WTC11 (cell line): ENCODE measurements around the gene LINS1. TPM values are rescaled to one million over a fixed set of nuclear protein-coding genes. Genes with fewer than 3 reads are reported as not detected.

Experiments used
- ATAC-seq: fragments of 200-7000 bp; cut with Tn5 transposase; 2 replicates; pipeline ENCODE4 v1.10.0; 2021; ENCODE audit warnings: mild to moderate bottlenecking, moderate library complexity
- CTCF ChIA-PET: fragments of 300-600 bp; sonication (Branson Sonifier 250); formaldehyde crosslinking; loops from one replicate; lab custom pipeline; 2021; ENCODE audit warnings: antibody characterized with exemption; lab: Charles Lee
- POLR2A ChIA-PET: fragments of 350-600 bp; sonication (Branson Sonifier 250); formaldehyde crosslinking; loops from one replicate; lab custom pipeline; 2021; ENCODE audit warnings: antibody characterized with exemption; lab: Charles Lee
- DNase-seq: peaks from one replicate; pipeline ENCODE4 v3.0.0; 2021; ENCODE audit warnings: low spot score
- H3K27ac Mint-ChIP-seq: 2 replicates; pipeline ENCODE4 v1.8.0; 2021; ENCODE audit warnings: mixed read lengths
- H3K27me3 Mint-ChIP-seq: 2 replicates; pipeline ENCODE4 v1.8.0; 2021; ENCODE audit warnings: low read depth, mild to moderate bottlenecking, moderate library complexity, mixed read lengths
- H3K36me3 Mint-ChIP-seq: 2 replicates; pipeline ENCODE4 v1.8.0; 2021; ENCODE audit warnings: mixed read lengths
- H3K4me1 Mint-ChIP-seq: 2 replicates; pipeline ENCODE4 v1.8.0; 2022; ENCODE audit warnings: mixed read lengths
- H3K4me3 Mint-ChIP-seq: 2 replicates; pipeline ENCODE4 v1.8.0; 2021; ENCODE audit warnings: mild to moderate bottlenecking, moderate library complexity, mixed read lengths
- H3K9me3 Mint-ChIP-seq: 2 replicates; pipeline ENCODE4 v1.8.0; 2021; ENCODE audit warnings: mixed read lengths
- ATF1 ChIP-seq: sonication (generic); formaldehyde crosslinking; IDR thresholded peaks from 2 replicates; pipeline ENCODE4 v1.8.1; 2023; ENCODE audit warnings: mild to moderate bottlenecking, moderate library complexity, missing genetic modification reagents
- CREB1 ChIP-seq: sonication (generic); formaldehyde crosslinking; IDR thresholded peaks from 2 replicates; pipeline ENCODE4 v1.8.0; 2023; ENCODE audit warnings: mild to moderate bottlenecking, missing genetic modification reagents
- CREM ChIP-seq: sonication (generic); formaldehyde crosslinking; IDR thresholded peaks from 2 replicates; pipeline ENCODE4 v1.8.1; 2022; ENCODE audit warnings: mild to moderate bottlenecking, missing genetic modification reagents, moderate library complexity
- FOXJ3 ChIP-seq: sonication (generic); formaldehyde crosslinking; IDR thresholded peaks from 2 replicates; pipeline ENCODE4 v1.9.0; 2021; ENCODE audit warnings: missing genetic modification reagents, mild to moderate bottlenecking, borderline replicate concordance
- FOXP1 ChIP-seq: sonication (generic); formaldehyde crosslinking; IDR thresholded peaks from 2 replicates; pipeline ENCODE4 v1.8.0; 2022; ENCODE audit warnings: missing genetic modification reagents, mild to moderate bottlenecking, moderate library complexity, borderline replicate concordance
- GTF2I ChIP-seq: fragments of 250-450 bp; sonication (Bioruptor Pico); conservative IDR thresholded peaks from 2 replicates; pipeline ENCODE4 v1.4.0; 2021; ENCODE audit warnings: mild to moderate bottlenecking
- HMGA2 ChIP-seq: fragments of 250-450 bp; sonication (Bioruptor Pico); IDR thresholded peaks from 2 replicates; pipeline ENCODE4 v1.4.0; 2021; ENCODE audit warnings: mild to moderate bottlenecking, moderate library complexity
- IRF2 ChIP-seq: sonication (generic); formaldehyde crosslinking; IDR thresholded peaks from 2 replicates; pipeline ENCODE4 v1.8.0; 2022; ENCODE audit warnings: low read depth, missing genetic modification reagents, borderline replicate concordance
- KAT7 ChIP-seq: sonication (generic); formaldehyde crosslinking; IDR thresholded peaks from 2 replicates; pipeline ENCODE4 v1.8.1; 2023; ENCODE audit warnings: missing genetic modification reagents, mild to moderate bottlenecking, borderline replicate concordance
- MYBL2 ChIP-seq: sonication (generic); formaldehyde crosslinking; IDR thresholded peaks from 2 replicates; pipeline ENCODE4 v1.8.1; 2023; ENCODE audit warnings: mild to moderate bottlenecking, moderate library complexity, missing genetic modification reagents
- NFYB ChIP-seq: sonication (generic); formaldehyde crosslinking; conservative IDR thresholded peaks from 2 replicates; pipeline ENCODE4 v1.8.0; 2022; ENCODE audit warnings: low read depth, missing genetic modification reagents
- NR1H2 ChIP-seq: sonication (generic); formaldehyde crosslinking; IDR thresholded peaks from 2 replicates; pipeline ENCODE4 v1.9.0; 2021; ENCODE audit warnings: mild to moderate bottlenecking, moderate library complexity, missing genetic modification reagents
- SOX15 ChIP-seq: fragments of 250-450 bp; sonication (Bioruptor Pico); IDR thresholded peaks from 2 replicates; pipeline ENCODE4 v1.9.0; 2021; ENCODE audit warnings: mild to moderate bottlenecking
- TEAD1 ChIP-seq: sonication (generic); formaldehyde crosslinking; IDR thresholded peaks from 2 replicates; pipeline ENCODE4 v1.8.0; 2022; ENCODE audit warnings: mild to moderate bottlenecking, missing genetic modification reagents
- TP53 ChIP-seq: sonication (generic); formaldehyde crosslinking; IDR thresholded peaks from 2 replicates; pipeline ENCODE4 v1.8.1; 2023; ENCODE audit warnings: mild to moderate bottlenecking, missing genetic modification reagents
- ZBTB21 ChIP-seq: sonication (generic); formaldehyde crosslinking; IDR thresholded peaks from 2 replicates; pipeline ENCODE4 v1.8.1; 2023; ENCODE audit warnings: mild to moderate bottlenecking, missing genetic modification reagents, borderline replicate concordance
- ZNF138 ChIP-seq: sonication (generic); formaldehyde crosslinking; conservative IDR thresholded peaks from 2 replicates; pipeline ENCODE4 v1.8.1; 2022; ENCODE audit warnings: mild to moderate bottlenecking, moderate library complexity, missing genetic modification reagents
- ZNF232 ChIP-seq: sonication (generic); formaldehyde crosslinking; IDR thresholded peaks from 2 replicates; pipeline ENCODE4 v1.8.0; 2022; ENCODE audit warnings: mild to moderate bottlenecking, missing genetic modification reagents
- ZNF263 ChIP-seq: sonication (generic); formaldehyde crosslinking; IDR thresholded peaks from 2 replicates; pipeline ENCODE4 v1.8.1; 2022; ENCODE audit warnings: low read depth, mild to moderate bottlenecking, moderate library complexity, missing genetic modification reagents
- ZNF317 ChIP-seq: sonication (generic); formaldehyde crosslinking; IDR thresholded peaks from 2 replicates; pipeline ENCODE4 v1.8.1; 2023; ENCODE audit warnings: low read depth, mild to moderate bottlenecking, moderate library complexity, missing genetic modification reagents, borderline replicate concordance
- ZNF423 ChIP-seq: fragments of 250-450 bp; sonication (Bioruptor Pico); IDR thresholded peaks from 2 replicates; pipeline ENCODE4 v2.1.2; 2022; ENCODE audit warnings: mild to moderate bottlenecking, moderate library complexity
- total RNA-seq: library from RNA; stranded (reverse); gene quantifications from 3 replicates; pipeline ENCODE4 v1.2.3, GENCODE V29; 2021
- TF ChIP-seq, protein P1 (sequence below): sonication (generic); formaldehyde crosslinking; IDR thresholded peaks from 2 replicates; pipeline ENCODE4 v1.8.0; 2023; ENCODE audit warnings: mild to moderate bottlenecking, missing genetic modification reagents
- TF ChIP-seq, protein P2 (sequence below): fragments of 250-450 bp; sonication (Bioruptor Pico); IDR thresholded peaks from 2 replicates; pipeline ENCODE4 v1.8.0; 2021; ENCODE audit warnings: mild to moderate bottlenecking
- TF ChIP-seq, protein P3 (sequence below): sonication (generic); formaldehyde crosslinking; IDR thresholded peaks from 2 replicates; pipeline ENCODE4 v1.8.0; 2022; ENCODE audit warnings: mild to moderate bottlenecking, missing genetic modification reagents
- TF ChIP-seq, protein P4 (sequence below): sonication (generic); formaldehyde crosslinking; IDR thresholded peaks from 2 replicates; pipeline ENCODE4 v1.8.1; 2022; ENCODE audit warnings: low read depth, mild to moderate bottlenecking, moderate library complexity, missing genetic modification reagents, borderline replicate concordance
- TF ChIP-seq, protein P5 (sequence below): fragments of 250-450 bp; sonication (Bioruptor Pico); IDR thresholded peaks from 2 replicates; pipeline ENCODE4 v1.9.0; 2021; ENCODE audit warnings: moderate library complexity, mild to moderate bottlenecking, inconsistent platforms, borderline replicate concordance

The LINS1 gene
- total RNA-seq, 1 experiment from 2014 or later = 10.4 TPM

DNA sequence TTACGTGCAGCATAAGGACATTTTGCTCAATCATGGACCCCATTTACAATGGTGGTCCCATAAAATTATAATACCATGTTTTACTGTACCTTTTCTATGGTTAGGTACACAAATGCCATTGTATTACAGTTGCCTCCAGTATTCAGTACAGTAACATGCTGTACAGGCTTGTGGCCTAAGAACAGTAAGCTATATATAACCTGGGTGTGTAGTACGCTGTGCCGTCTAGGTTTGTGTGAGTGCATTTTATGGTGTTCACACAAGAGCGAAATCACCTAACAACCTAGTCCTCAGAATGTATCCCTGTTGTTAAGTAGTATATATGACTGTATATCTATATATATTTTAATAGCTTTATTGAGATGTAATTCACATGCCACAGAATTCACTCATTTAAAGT lies 12.9 kb upstream of the LINS1 start (continued):
- no peak for TF ChIP-seq NR1H2 (CRISPR knock-in tag)
- TF ChIP-seq, protein P1, sequence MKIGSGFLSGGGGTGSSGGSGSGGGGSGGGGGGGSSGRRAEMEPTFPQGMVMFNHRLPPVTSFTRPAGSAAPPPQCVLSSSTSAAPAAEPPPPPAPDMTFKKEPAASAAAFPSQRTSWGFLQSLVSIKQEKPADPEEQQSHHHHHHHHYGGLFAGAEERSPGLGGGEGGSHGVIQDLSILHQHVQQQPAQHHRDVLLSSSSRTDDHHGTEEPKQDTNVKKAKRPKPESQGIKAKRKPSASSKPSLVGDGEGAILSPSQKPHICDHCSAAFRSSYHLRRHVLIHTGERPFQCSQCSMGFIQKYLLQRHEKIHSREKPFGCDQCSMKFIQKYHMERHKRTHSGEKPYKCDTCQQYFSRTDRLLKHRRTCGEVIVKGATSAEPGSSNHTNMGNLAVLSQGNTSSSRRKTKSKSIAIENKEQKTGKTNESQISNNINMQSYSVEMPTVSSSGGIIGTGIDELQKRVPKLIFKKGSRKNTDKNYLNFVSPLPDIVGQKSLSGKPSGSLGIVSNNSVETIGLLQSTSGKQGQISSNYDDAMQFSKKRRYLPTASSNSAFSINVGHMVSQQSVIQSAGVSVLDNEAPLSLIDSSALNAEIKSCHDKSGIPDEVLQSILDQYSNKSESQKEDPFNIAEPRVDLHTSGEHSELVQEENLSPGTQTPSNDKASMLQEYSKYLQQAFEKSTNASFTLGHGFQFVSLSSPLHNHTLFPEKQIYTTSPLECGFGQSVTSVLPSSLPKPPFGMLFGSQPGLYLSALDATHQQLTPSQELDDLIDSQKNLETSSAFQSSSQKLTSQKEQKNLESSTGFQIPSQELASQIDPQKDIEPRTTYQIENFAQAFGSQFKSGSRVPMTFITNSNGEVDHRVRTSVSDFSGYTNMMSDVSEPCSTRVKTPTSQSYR (CRISPR knock-in tag) = no peak
- no peak for TF ChIP-seq IRF2 (CRISPR knock-in tag)
- no peak for TF ChIP-seq ZBTB21 (CRISPR knock-in tag)
- TF ChIP-seq SOX15 (CRISPR knock-in tag) = no peak
- no peak for TF ChIP-seq FOXP1
- no peak for TF ChIP-seq ZNF423 (CRISPR knock-in tag)
- no peak for TF ChIP-seq CREM
- no peak for TF ChIP-seq FOXJ3 (CRISPR knock-in tag)
- TF ChIP-seq, protein P2, sequence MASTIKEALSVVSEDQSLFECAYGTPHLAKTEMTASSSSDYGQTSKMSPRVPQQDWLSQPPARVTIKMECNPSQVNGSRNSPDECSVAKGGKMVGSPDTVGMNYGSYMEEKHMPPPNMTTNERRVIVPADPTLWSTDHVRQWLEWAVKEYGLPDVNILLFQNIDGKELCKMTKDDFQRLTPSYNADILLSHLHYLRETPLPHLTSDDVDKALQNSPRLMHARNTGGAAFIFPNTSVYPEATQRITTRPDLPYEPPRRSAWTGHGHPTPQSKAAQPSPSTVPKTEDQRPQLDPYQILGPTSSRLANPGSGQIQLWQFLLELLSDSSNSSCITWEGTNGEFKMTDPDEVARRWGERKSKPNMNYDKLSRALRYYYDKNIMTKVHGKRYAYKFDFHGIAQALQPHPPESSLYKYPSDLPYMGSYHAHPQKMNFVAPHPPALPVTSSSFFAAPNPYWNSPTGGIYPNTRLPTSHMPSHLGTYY (CRISPR knock-in tag) = no peak
- no peak for TF ChIP-seq NFYB (CRISPR knock-in tag)
- TF ChIP-seq, protein P3, sequence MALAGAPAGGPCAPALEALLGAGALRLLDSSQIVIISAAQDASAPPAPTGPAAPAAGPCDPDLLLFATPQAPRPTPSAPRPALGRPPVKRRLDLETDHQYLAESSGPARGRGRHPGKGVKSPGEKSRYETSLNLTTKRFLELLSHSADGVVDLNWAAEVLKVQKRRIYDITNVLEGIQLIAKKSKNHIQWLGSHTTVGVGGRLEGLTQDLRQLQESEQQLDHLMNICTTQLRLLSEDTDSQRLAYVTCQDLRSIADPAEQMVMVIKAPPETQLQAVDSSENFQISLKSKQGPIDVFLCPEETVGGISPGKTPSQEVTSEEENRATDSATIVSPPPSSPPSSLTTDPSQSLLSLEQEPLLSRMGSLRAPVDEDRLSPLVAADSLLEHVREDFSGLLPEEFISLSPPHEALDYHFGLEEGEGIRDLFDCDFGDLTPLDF (CRISPR knock-in tag) = no peak
- no peak for TF ChIP-seq ZNF263 (CRISPR knock-in tag)
- TF ChIP-seq ZNF232 (CRISPR knock-in tag) = no peak

DNA sequence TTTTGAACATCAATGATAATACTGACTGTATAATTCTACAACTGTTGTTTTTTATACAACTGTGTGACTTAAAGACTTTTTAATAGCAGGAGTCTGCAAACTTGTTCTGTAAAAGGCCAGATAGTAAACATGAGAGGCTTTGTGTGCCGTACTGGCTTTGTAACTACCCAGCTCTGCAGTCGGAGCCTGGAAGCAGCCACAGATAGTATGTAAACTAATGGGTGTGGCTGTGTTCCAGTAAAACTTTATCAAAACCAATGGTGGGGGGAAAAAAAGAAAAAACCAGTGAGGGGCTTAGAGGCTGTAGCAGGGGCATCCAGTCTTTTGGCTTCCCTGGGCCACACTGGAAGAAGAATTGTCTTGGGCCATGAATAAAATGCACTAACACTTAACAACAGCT lies 12.4 kb upstream of the LINS1 start:
- Mint-ChIP-seq H3K27me3 (no peaks in the 10 kb centered on the region), H3K27ac (no peak overlapping the region), H3K4me3 (no peak overlapping the region), H3K36me3 (peaks cover 16% of the 10 kb centered on the region), H3K9me3 (no peaks in the 10 kb centered on the region), H3K4me1 (no peaks in the 10 kb centered on the region)
- ATAC-seq (no peak), DNase-seq (no peak)
- ChIA-PET CTCF (no interaction called here), POLR2A (interaction anchor here (0.6 kb wide), 2 partner anchors 45 to 231 kb away, joined by 3 to 4 read pairs; no protein-coding TSS in a partner anchor)
- TF ChIP-seq GTF2I (CRISPR knock-in tag) (no peak), MYBL2 (no peak), ZNF138 (no peak), ATF1 (CRISPR knock-in tag) (no peak), ZNF317 (CRISPR knock-in tag) (no peak), HMGA2 (CRISPR knock-in tag) (no peak), CREB1 (CRISPR knock-in tag) (no peak), NR1H2 (CRISPR knock-in tag) (no peak), TEAD1 (CRISPR knock-in tag) (no peak), TP53 (CRISPR knock-in tag) (no peak), KAT7 (no peak)
- TF ChIP-seq, protein P2 (CRISPR knock-in tag) = no peak
- TF ChIP-seq, protein P1 (CRISPR knock-in tag) = no peak
- TF ChIP-seq, protein P4, sequence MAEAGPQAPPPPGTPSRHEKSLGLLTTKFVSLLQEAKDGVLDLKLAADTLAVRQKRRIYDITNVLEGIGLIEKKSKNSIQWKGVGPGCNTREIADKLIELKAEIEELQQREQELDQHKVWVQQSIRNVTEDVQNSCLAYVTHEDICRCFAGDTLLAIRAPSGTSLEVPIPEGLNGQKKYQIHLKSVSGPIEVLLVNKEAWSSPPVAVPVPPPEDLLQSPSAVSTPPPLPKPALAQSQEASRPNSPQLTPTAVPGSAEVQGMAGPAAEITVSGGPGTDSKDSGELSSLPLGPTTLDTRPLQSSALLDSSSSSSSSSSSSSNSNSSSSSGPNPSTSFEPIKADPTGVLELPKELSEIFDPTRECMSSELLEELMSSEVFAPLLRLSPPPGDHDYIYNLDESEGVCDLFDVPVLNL (CRISPR knock-in tag) = no peak
- TF ChIP-seq, protein P5, sequence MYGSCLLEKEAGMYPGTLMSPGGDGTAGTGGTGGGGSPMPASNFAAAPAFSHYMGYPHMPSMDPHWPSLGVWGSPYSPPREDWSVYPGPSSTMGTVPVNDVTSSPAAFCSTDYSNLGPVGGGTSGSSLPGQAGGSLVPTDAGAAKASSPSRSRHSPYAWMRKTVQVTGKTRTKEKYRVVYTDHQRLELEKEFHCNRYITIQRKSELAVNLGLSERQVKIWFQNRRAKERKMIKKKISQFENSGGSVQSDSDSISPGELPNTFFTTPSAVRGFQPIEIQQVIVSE (CRISPR knock-in tag) = no peak
